MCF 10A (cell line): ENCODE data around the gene CHST1. TPM values are rescaled to one million over a fixed set of nuclear protein-coding genes. Genes with fewer than 3 reads are reported as not detected.

ENCODE experiments used
- BruUV-seq: library from RNA; stranded (reverse); fragments of 400-500 nt; replicated peaks from 2 replicates; lab custom pipeline; 2021; lab: Mats Ljungman, UMichigan
- CTCF ChIA-PET: fragments of 300-600 bp; sonication (Branson Sonifier 250); formaldehyde crosslinking; extraction: SDS; loops from one replicate; lab custom pipeline; 2021; ENCODE audit warnings: antibody characterized with exemption, inconsistent platforms; lab: Yijun Ruan, JAX
- POLR2A ChIA-PET: fragments of 300-600, 350-650 bp; sonication (Branson Sonifier 250); formaldehyde crosslinking; extraction: SDS; loops from one replicate; lab custom pipeline; 2020; ENCODE audit warnings: antibody characterized with exemption, inconsistent platforms; lab: Yijun Ruan, JAX
- DNase-seq: peaks from one replicate; pipeline ENCODE4 v3.0.0-alpha.2; 2018; ENCODE audit not compliant: unreplicated experiment
- H3K27ac Mint-ChIP-seq: one replicate; pipeline ENCODE4 v1.8.0; 2022; ENCODE audit warnings: mild to moderate bottlenecking, low read depth, mixed read lengths; ENCODE audit not compliant: unreplicated experiment
- H3K27me3 Mint-ChIP-seq: one replicate; pipeline ENCODE4 v1.8.0; 2022; ENCODE audit warnings: mixed read lengths; ENCODE audit not compliant: insufficient read depth, unreplicated experiment
- H3K36me3 Mint-ChIP-seq: one replicate; pipeline ENCODE4 v1.8.0; 2022; ENCODE audit warnings: mild to moderate bottlenecking, moderate library complexity, mixed read lengths; ENCODE audit not compliant: insufficient read depth, unreplicated experiment
- H3K4me1 Mint-ChIP-seq: one replicate; pipeline ENCODE4 v1.8.0; 2022; ENCODE audit warnings: mixed read lengths; ENCODE audit not compliant: insufficient read depth, unreplicated experiment
- H3K4me3 Mint-ChIP-seq: one replicate; pipeline ENCODE4 v1.8.0; 2022; ENCODE audit warnings: mild to moderate bottlenecking, moderate library complexity, mixed read lengths; ENCODE audit not compliant: unreplicated experiment
- H3K9me3 Mint-ChIP-seq: one replicate; pipeline ENCODE4 v1.8.0; 2022; ENCODE audit warnings: mixed read lengths; ENCODE audit not compliant: unreplicated experiment
- CTCF ChIP-seq: fragments of 200-600 bp; IDR thresholded peaks from one replicate; pipeline ENCODE4 v1.8.0; 2022; ENCODE audit warnings: antibody characterized with exemption, mild to moderate bottlenecking; ENCODE audit not compliant: unreplicated experiment
- intact Hi-C: fragments of 100-400 bp; cut with micrococcal nuclease; formaldehyde crosslinking; loops from 2 replicates; pipeline ENCODE4 v1.14.1; 2022
- total RNA-seq: library from RNA; stranded (reverse); gene quantifications from 2 replicates; pipeline ENCODE4 v1.2.3, GENCODE V29; 2022

CHST1 gene
- total RNA-seq, 1 experiment from 2014 or later = not detected

DNA sequence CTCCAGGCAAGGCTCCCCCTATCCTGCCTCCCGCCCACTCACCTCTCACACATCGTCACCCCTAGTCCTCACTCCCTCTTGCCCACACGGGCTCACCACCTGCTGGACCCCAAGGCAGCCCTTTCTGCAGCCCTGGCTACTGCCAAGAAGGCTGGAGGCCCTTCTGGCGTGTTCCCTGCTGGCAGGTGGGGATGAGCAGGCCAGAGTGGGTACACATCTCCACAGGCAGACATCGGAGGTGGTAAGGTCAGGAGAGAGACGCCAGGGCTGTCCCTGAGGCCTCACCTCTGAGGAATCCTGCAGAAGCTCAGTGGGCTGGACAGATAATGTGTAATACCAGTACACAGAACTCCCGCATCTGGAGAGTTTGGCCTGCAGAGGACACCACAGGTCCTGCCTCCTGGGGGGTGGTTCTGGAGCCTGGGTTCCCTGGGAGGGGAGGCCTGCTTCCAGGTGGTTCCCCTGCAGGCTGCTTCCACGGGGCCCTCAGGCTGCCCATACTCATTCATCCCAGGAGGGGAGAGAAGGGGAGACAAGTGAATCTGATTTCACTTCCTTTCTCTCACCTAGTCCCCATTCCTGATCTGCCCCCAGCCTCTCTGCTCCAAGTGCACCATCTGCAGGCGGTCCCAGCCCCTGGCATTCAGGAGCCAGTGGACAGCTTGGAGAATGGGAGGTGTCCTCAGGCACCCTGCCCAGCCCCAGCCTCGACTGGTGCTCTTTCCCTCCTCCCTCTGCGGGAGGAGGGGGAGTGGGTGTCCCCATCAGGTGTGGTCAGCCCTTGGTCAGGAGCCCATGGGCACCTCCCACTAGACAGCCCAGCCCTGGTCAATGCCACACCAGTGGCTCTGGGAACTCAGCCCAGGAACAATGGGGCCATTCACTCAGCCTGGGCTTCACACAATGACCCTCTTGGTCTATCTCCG is 6.1 kb upstream of the CHST1 start:
- POLR2A ChIA-PET = interaction anchor here (0.6 kb wide), 1 partner anchor 12 kb away, joined by 3 read pairs; no protein-coding TSS in a partner anchor
- no peak for TF ChIP-seq CTCF
- Mint-ChIP-seq H3K27me3 (peaks cover 19% of the 10 kb centered on the region), H3K4me1 (no peaks in the 10 kb centered on the region), H3K9me3 (no peaks in the 10 kb centered on the region), H3K4me3 (no peak overlapping the region), H3K36me3 (no peaks in the 10 kb centered on the region), H3K27ac (no peak overlapping the region)
- BruUV-seq = no TSS peak
- intact Hi-C loops = no loop called here
- CTCF ChIA-PET = interaction anchor here (0.6 to 2.6 kb wide), 2 partner anchors 17 to 896 kb away, joined by 4 to 8 read pairs; no protein-coding TSS in a partner anchor
- no peak for DNase-seq

- DNase-seq = no peak
- Mint-ChIP-seq H3K4me1 (no peaks in the 10 kb centered on the region), H3K27me3 (peaks cover 28% of the 10 kb centered on the region), H3K9me3 (no peaks in the 10 kb centered on the region), H3K36me3 (no peaks in the 10 kb centered on the region), H3K27ac (no peak overlapping the region), H3K4me3 (no peak overlapping the region)
- intact Hi-C loops = no loop called here
- BruUV-seq = no TSS peak
- ChIA-PET CTCF (interaction anchor here (1.4 kb wide), 1 partner anchor 13 kb away, joined by 7 read pairs; no protein-coding TSS in a partner anchor), POLR2A (interaction anchor here (0.6 kb wide), 1 partner anchor 11 kb away, joined by 3 read pairs; no protein-coding TSS in a partner anchor)
- no peak for TF ChIP-seq CTCF
These were observed 5.1 kb upstream of the CHST1 start for GRCh38 chr11:45670386-45671135.

DNA sequence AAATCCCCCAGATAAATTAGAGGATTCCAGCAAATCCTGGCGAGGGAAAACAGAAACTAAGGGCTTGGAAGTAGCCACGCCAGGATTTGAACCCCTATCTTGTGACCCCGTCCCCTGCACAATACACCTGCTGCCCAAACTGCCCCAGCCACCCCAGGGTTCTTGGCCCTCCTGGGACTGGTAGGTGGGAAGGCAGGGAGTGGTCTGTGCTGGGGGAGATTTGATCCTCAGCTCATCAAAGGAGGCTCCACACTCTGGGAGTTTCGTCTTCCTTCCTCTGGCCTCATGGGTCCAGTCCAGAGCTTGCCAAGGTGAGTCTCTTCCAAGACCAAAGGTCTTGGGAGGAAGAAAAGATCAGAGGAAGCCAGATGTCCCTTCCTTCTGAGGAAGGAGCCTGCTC is 4.5 kb upstream of the CHST1 start:
- Mint-ChIP-seq H3K4me3 (no peak overlapping the region), H3K27ac (no peak overlapping the region), H3K9me3 (no peaks in the 10 kb centered on the region), H3K4me1 (no peaks in the 10 kb centered on the region), H3K36me3 (no peaks in the 10 kb centered on the region), H3K27me3 (peaks cover 28% of the 10 kb centered on the region)
- CTCF ChIA-PET = interaction anchor here (0.9 to 4.4 kb wide), 3 partner anchors 12 to 117 kb away, joined by 3 to 24 read pairs (median 7); no protein-coding TSS in a partner anchor
- intact Hi-C loops = no loop called here
- DNase-seq = no peak
- TF ChIP-seq CTCF = no peak
- POLR2A ChIA-PET = no interaction called here
- no TSS peak for BruUV-seq
